GM13977 (cell line): ENCODE results near the gene UNC13C.

Source experiments
- DNase-seq: peaks from one replicate; pipeline ENCODE4 v3.0.0; 2012; ENCODE audit warnings: low spot score
- in situ Hi-C: fragments of 300-500 bp; cut with MboI; formaldehyde crosslinking; loops from one replicate; pipeline ENCODE4 v1.12.0; 2022; ENCODE audit warnings: low sequenced_read_pairs, low pct_unique_long_range_greater_than_20kb, mixed read lengths, inconsistent platforms; ENCODE audit not compliant: unreplicated experiment
- TF ChIP-seq, protein P1 (sequence below): IDR thresholded peaks from 2 replicates; pipeline ENCODE4 v1.5.1; 2012; ENCODE audit warnings: mild to moderate bottlenecking, control low read depth; ENCODE audit not compliant: insufficient read depth; ENCODE audit errors: extremely low read depth, missing control alignments

The UNC13C gene

DNA sequence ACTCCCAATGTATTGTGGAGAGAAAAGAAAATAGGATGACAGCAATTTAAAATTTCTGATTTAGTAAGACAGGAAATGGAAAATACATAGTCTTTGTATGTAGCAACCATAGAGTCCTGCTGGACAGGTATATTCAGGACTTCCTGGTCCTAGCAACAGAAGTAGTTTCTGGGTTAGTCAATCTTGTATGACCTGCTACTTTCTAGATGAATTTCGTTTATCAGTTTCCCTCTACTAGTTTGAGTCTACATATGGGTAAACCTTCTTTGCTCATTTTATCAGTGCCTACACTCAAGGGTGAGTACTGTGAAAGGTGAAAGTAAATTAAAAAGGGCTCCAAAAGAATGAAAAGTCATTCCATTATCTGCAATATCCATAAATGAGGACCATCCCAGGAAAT lies 309.8 kb downstream of the UNC13C start:
- DNase-seq = no peak
- in situ Hi-C loops = no loop called here
- TF ChIP-seq, protein P1, sequence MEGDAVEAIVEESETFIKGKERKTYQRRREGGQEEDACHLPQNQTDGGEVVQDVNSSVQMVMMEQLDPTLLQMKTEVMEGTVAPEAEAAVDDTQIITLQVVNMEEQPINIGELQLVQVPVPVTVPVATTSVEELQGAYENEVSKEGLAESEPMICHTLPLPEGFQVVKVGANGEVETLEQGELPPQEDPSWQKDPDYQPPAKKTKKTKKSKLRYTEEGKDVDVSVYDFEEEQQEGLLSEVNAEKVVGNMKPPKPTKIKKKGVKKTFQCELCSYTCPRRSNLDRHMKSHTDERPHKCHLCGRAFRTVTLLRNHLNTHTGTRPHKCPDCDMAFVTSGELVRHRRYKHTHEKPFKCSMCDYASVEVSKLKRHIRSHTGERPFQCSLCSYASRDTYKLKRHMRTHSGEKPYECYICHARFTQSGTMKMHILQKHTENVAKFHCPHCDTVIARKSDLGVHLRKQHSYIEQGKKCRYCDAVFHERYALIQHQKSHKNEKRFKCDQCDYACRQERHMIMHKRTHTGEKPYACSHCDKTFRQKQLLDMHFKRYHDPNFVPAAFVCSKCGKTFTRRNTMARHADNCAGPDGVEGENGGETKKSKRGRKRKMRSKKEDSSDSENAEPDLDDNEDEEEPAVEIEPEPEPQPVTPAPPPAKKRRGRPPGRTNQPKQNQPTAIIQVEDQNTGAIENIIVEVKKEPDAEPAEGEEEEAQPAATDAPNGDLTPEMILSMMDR = no peak

DNA sequence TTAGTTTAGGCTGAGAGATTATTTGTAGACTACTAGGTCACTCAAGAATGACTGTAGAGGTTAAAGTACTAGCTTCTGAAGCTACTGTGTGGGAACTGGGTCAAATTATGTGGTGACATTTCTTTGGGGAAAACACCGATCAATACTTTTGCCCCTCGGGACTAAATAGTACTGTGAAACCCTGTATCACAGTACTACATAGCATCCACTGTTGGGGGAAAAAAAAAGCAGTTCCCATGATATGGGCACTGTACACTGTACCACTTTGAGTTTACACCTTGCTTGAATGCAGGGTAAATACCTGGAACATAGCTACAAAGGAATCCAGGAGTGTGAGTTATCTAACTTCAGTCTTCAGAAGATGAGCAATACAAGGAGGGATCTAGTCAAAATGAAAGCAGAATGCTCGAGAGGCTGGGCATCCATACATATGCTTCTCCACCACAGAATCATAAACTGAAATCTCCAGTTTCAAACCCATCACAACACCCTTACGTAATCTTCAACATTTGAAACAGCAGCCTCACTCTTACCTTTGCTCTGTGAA lies 311.4 kb downstream of the UNC13C start:
- TF ChIP-seq, protein P1 = no peak
- in situ Hi-C loops = no loop called here
- DNase-seq = no peak

DNA sequence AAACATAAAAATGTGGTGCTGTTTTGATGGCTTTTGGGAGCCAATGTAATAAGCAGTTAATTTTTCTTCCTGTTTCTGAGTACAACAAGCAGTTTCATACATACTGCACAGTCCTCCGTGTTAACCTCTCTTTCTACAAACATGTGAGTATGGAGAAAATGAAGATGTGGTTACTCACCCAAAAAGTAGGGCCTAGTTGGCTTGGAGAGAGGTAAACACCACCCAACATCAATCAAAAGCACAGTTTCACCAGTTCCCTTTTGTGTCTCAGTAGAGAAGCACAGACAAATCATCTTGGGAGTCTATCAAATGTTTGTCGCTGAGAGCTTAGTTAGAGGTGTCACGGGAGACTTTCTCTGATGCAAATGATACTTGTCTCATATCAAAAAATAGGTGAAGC lies 320.2 kb downstream of the UNC13C start:
- TF ChIP-seq, protein P1 = no peak
- in situ Hi-C loops = no loop called here
- no peak for DNase-seq

DNA sequence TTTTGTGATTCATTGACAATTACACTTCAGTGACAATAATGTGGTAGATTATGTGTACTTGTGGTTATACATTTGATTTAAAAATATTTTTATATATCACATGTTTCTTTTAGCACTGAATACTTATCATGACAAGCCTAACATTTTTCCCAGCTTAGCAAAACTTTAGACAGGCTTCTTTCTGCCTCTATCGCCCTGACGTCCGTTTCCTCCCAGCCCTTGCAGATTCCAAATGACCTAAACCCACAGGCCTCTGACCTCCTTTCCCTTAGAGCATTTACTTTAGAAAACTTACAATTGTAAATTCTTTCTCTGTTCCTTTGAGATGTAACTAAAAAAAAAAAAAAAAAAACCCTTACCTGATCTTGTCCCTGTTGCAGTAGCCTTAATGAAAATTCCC lies 326.1 kb downstream of the UNC13C start:
- in situ Hi-C loops = no loop called here
- DNase-seq = no peak
- TF ChIP-seq, protein P1 = no peak

DNA sequence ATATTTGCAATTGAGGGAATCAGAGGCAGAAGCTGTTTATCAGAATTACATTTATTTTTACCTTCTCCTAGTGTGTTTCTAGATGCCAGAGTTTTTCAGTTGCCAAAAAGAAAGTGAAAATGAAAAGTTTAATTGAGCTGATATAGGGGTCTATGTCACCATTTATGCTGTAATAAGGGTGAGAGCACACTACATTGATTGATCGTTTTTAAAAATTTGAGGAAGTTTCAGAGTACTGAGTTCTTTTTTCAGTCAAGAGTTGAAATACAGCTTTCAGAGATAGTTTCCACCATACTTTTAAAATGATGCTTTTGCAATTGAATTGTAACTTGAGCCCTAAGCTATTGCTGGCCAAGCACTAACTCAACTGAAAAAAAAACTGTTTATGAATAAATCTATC lies 326.9 kb downstream of the UNC13C start:
- in situ Hi-C loops = no loop called here
- DNase-seq = no peak
- TF ChIP-seq, protein P1 = no peak

DNA sequence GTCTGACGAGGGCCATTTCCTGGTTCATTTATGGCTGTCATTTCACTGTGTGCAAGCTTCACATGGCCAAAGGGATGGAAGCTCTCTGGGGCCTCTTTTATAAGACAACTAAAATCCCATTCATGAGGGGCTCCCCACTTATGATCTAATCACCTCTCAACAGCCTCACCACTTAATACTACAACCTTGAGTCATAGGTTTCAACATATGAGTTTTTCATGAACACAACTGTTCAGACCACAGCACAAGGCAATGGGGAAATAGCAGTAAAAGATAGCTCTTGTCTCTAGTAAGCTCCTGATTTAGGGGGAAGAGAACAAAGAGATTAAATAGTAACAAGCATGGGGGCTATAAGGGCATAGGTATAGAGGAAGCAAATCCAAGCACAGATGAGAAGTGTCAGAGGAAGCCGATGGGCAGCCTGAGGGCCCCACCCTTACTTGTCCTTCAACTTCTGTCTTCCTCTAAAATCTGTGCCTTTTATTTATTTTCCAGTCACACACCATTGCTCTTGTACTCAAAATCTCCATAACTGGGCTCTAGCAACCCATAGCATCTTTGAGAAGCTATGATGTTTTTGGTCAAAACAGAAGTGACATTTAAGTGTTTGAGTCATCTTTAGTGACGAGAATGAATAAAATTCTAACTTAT lies 329.1 kb downstream of the UNC13C start:
- in situ Hi-C loops = no loop called here
- TF ChIP-seq, protein P1 = no peak
- DNase-seq = no peak

DNA sequence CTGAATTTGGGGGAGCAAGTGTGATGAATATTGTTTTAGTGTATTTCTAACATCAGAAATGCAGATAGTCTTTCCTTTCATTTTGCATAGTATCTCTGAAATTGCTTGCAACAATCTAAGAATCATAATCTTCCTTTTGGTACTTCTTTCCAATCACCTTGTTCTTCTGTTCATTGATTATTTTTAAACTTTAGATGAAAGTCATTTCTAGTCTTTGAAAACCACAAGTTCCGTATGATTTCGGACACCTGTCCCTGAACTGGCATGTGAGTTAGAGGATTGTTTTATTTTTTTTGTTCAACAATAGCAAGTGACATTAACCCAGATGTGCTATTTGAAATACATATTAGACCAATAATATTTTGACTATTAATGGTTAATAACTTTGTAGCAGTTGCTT lies 329.7 kb downstream of the UNC13C start:
- TF ChIP-seq, protein P1 = no peak
- in situ Hi-C loops = no loop called here
- DNase-seq = no peak
